ENCODE measurements around the gene EXOC6.
A peak's percentile ranks its signal among the peaks of the same experiment; 100 is the strongest.

DNA sequence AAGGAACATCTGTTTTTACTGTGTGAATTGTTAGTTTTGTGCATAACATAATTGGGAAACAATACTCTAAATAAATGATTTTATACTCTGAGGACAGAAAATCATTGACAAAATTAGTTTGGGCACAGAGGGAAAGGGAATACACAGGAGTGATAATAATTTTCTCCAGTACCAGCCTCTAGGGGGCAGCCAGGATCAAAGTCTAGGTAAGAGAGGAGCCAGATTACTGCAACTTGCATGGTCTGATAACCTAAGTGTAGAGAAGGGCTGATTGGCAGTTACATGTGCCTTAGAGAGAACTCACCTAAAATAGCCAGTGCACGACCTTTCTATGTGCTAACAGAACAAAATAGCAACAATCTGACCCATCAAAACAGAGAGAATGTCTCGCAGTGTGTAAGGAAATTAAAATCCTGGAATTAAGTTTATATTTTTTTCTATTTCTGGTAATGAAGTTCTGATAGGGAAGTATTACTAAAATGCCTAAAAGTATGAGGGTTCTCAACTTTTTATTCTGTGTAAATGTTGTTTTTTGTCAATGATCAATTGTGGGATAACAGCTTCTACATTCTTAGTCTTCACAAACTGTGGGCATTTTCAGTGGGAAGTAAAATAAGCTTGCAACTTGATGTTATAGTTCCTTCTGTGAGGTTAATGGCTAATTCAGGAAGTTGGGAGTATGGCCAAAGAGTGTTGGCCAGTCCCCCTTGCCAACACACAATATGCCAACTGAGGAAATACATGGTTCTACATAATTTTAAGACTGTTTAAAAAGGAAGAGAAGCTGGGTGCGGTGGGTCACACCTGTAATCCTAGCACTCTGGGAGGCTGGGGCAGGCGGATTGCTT, 66.4 kb downstream of the EXOC6 start:
- TF ChIP-seq, protein P1, sequence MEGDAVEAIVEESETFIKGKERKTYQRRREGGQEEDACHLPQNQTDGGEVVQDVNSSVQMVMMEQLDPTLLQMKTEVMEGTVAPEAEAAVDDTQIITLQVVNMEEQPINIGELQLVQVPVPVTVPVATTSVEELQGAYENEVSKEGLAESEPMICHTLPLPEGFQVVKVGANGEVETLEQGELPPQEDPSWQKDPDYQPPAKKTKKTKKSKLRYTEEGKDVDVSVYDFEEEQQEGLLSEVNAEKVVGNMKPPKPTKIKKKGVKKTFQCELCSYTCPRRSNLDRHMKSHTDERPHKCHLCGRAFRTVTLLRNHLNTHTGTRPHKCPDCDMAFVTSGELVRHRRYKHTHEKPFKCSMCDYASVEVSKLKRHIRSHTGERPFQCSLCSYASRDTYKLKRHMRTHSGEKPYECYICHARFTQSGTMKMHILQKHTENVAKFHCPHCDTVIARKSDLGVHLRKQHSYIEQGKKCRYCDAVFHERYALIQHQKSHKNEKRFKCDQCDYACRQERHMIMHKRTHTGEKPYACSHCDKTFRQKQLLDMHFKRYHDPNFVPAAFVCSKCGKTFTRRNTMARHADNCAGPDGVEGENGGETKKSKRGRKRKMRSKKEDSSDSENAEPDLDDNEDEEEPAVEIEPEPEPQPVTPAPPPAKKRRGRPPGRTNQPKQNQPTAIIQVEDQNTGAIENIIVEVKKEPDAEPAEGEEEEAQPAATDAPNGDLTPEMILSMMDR (IDR thresholded peaks at IDR 0.05): peak in 3 of 7 experiments; percentile 39 to 60 (median 46)
- no peak for TF ChIP-seq EP300 (IDR thresholded peaks at IDR 0.05)
- no peak for TF ChIP-seq POLR2A (IDR thresholded peaks at IDR 0.05)
- no peak for TF ChIP-seq POLR2AphosphoS5 (IDR thresholded peaks at IDR 0.05)
